COLO668 (cell line): Measurements from ENCODE around the gene COX6B2.

ENCODE experiments used
- DNase-seq: peaks from one replicate; lab custom pipeline; 2025; ENCODE audit not compliant: unreplicated experiment; lab: John Stamatoyannopoulos, UW

The COX6B2 gene

GRCh38 chr19:55315956-55316525 lies 38.5 kb downstream of the COX6B2 start:
- no peak for DNase-seq

GRCh38 chr19:55314396-55314795 lies 40.1 kb downstream of the COX6B2 start:
- no peak for DNase-seq

- no peak for DNase-seq
Measured at GRCh38 chr19:55312621-55313512, 41.7 kb downstream of the COX6B2 start.

GRCh38 chr19:55311797-55312196 lies 42.7 kb downstream of the COX6B2 start:
- no peak for DNase-seq

GRCh38 chr19:55311397-55311796 lies 43.1 kb downstream of the COX6B2 start:
- DNase-seq: no peak

- DNase-seq: no peak
Measured at GRCh38 chr19:55310498-55310897, 44.0 kb downstream of the COX6B2 start.

GRCh38 chr19:55309448-55309847 lies 45.1 kb downstream of the COX6B2 start:
- DNase-seq: no peak

- no peak for DNase-seq
Measured at GRCh38 chr19:55308281-55308680, 46.2 kb downstream of the COX6B2 start.

- no peak for DNase-seq
Measured at GRCh38 chr19:55306712-55307111, 47.8 kb downstream of the COX6B2 start.

- no peak for DNase-seq
Measured at GRCh38 chr19:55305983-55306562, 48.4 kb downstream of the COX6B2 start.

GRCh38 chr19:55305491-55305890 lies 49.0 kb downstream of the COX6B2 start:
- DNase-seq: peak; percentile 42

- no peak for DNase-seq
Measured at GRCh38 chr19:55304980-55305379, 49.5 kb downstream of the COX6B2 start.

GRCh38 chr19:55304279-55304978 lies 50.1 kb downstream of the COX6B2 start:
- DNase-seq: peak; percentile 61

GRCh38 chr19:55303477-55303876 lies 51.0 kb downstream of the COX6B2 start:
- no peak for DNase-seq

- DNase-seq: no peak
Measured at GRCh38 chr19:55302318-55302703, 52.2 kb downstream of the COX6B2 start.

GRCh38 chr19:55301459-55302317 lies 52.8 kb downstream of the COX6B2 start:
- DNase-seq: peak; percentile 81

- no peak for DNase-seq
Measured at GRCh38 chr19:55300886-55301458, 53.5 kb downstream of the COX6B2 start.

- no peak for DNase-seq
Measured at GRCh38 chr19:55299991-55300390, 54.5 kb downstream of the COX6B2 start.
